Kidney epithelial cell (primary cell): ENCODE data around the gene ASB2. TPM values are rescaled to one million over a fixed set of nuclear protein-coding genes. Genes with fewer than 3 reads are reported as not detected.
A peak's percentile ranks its signal among the peaks of the same experiment; 100 is the strongest.

ENCODE experiments used
- DNase-seq: peaks from one replicate; pipeline ENCODE4 v3.0.0-alpha.2; 2010; ENCODE audit warnings: low read depth
- H3K27me3 ChIP-seq: 2 replicates; pipeline ENCODE4 v1.6.0; 2011; ENCODE audit warnings: low read length; ENCODE audit not compliant: control insufficient read depth, insufficient read depth
- H3K36me3 ChIP-seq: 2 replicates; pipeline ENCODE4 v1.5.1; 2011; ENCODE audit warnings: low read length; ENCODE audit not compliant: control insufficient read depth, insufficient read depth
- H3K4me3 ChIP-seq: 2 replicates; pipeline ENCODE4 v1.5.1; 2011; ENCODE audit warnings: low read depth, mild to moderate bottlenecking, control low read depth, low read length
- total RNA-seq: library from RNA; depleted of rRNA; stranded (reverse); fragments of >200 nt; gene quantifications from 2 replicates; pipeline ENCODE4 v1.2.3, GENCODE V29; 2015
- TF ChIP-seq, protein P1 (sequence below): IDR thresholded peaks from 2 replicates; pipeline ENCODE4 v1.5.1; 2011; ENCODE audit warnings: mild to moderate bottlenecking, moderate library complexity, low read length, control low read depth, inconsistent platforms; ENCODE audit not compliant: insufficient read depth, poor library complexity, severe bottlenecking

Gene ASB2
- total RNA-seq, 1 donor from 2014 or later, result 7.4 TPM

DNA sequence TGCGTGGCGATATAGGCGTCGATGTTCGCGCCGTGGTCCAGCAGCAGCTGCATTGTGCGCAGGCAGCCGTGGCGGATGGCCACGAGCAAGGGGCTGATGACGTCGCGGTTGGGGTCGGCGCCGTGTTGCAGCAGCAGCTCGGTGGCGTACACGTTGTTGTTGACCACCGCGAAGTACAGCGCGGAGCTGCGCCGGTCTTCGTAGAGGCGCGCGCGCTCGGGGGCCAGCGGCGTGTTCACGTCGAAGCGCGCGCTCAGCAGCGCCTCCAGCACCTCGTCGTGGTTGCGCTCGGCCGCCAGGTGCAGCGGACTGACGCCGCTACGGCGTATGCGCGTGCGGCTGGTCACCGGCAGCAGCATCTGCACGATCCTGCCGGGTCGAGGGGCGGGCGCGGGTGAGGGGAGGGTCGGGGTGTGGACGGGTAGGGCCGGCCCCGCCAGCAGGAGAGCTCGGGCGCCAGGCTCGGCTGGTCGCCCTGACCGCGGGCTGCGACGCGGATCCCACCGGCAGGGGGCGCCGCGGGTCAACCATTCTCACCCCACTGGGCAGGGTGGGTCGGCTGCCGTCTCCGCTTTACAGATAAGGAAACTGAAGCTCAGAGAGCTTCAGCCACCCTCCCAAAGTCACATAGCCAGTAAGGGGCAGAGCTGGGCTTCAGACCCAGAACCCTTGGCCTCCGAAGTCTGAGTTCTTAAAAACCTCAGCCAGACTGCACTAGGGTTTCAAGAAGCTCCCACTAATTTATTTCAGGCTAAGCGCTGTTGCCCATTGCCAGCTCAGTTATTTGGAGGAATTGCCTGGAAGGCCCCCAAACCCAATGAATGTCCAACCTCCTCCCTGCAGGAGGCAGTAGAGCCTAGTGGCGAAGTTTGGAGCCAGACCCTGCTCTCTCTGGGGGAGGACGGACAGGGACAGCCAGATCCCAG lies 36.8 kb downstream of the ASB2 start:
- no peak for DNase-seq
- Histone ChIP-seq H3K27me3 (peaks cover 26% of the 10 kb centered on the region), H3K4me3 (peak overlapping the region; percentile 5), H3K36me3 (no peaks in the 10 kb centered on the region)
- TF ChIP-seq, protein P1, sequence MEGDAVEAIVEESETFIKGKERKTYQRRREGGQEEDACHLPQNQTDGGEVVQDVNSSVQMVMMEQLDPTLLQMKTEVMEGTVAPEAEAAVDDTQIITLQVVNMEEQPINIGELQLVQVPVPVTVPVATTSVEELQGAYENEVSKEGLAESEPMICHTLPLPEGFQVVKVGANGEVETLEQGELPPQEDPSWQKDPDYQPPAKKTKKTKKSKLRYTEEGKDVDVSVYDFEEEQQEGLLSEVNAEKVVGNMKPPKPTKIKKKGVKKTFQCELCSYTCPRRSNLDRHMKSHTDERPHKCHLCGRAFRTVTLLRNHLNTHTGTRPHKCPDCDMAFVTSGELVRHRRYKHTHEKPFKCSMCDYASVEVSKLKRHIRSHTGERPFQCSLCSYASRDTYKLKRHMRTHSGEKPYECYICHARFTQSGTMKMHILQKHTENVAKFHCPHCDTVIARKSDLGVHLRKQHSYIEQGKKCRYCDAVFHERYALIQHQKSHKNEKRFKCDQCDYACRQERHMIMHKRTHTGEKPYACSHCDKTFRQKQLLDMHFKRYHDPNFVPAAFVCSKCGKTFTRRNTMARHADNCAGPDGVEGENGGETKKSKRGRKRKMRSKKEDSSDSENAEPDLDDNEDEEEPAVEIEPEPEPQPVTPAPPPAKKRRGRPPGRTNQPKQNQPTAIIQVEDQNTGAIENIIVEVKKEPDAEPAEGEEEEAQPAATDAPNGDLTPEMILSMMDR, result peak; percentile 65

DNA sequence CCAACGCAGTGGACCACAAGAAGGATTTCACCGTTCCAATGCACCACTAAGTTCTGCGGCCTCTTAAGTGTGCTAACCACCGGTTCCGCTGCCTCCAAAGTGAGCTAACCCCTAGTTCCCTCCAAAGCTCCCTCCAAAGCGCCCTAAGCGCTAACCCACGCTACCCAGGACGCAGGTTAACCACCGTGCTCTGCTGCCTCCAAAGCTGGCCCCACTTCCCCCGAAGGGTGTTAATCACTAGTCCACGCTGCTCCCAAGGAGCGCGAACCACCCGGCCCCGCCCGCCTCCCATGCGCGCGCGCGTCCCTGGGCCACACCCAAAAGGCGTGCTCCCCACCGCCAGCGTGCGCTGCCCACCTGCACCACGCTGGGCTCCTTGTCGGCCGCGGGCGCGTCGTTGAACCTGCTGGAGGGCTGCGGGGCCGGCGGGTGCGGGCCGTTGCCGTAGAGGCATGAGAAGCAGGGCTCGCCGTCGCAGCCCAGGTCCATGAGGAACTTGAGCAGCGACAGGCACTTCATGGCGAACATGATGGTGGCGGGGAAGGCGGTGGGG lies 37.5 kb downstream of the ASB2 start:
- Histone ChIP-seq H3K36me3 (no peaks in the 10 kb centered on the region), H3K27me3 (peaks cover 29% of the 10 kb centered on the region), H3K4me3 (no peak overlapping the region)
- no peak for DNase-seq
- TF ChIP-seq, protein P1, result no peak

DNA sequence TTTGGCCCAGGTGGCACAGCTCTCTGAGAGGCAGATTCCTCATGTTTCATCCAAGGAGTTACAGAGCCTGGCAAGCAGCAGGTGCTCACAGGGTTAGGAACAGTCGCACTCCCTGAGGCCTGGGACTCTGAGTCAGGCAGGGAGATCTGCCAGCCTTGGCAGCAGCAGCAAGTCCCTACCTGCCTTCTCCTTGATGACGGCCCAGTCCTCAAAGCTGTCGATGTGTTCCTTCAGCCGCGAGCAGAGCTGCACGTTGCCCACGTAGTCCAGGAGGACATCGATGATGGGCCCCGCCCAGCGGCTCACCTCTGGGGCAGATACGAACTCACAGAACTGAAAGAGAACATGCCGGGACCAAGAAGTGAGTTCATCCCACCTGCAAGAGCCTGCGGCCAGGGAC lies 38.9 kb downstream of the ASB2 start:
- Histone ChIP-seq H3K27me3 (peaks cover 30% of the 10 kb centered on the region), H3K36me3 (no peaks in the 10 kb centered on the region), H3K4me3 (no peak overlapping the region)
- TF ChIP-seq, protein P1, result no peak
- no peak for DNase-seq

DNA sequence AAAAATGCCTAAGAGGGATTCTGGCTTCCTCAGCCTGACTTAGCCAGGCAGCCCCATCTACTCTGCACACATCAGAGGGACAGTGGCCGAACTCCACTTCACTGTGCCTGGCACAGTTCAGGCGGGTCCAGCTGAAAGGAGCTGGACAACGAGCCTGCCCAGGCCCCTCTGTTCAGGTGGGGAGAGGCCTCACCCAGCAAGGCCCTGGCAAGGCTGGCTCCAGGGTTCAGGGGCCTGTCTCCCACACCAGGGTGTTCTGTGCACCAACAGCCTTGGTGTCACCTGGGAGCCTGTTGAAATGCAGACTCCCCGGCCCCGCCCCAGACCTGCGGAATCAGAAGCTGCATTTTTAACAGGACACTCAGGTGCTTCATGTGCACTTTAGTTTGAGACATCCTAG lies 39.4 kb downstream of the ASB2 start:
- TF ChIP-seq, protein P1, result no peak
- Histone ChIP-seq H3K36me3 (no peaks in the 10 kb centered on the region), H3K27me3 (peaks cover 30% of the 10 kb centered on the region), H3K4me3 (no peak overlapping the region)
- no peak for DNase-seq

DNA sequence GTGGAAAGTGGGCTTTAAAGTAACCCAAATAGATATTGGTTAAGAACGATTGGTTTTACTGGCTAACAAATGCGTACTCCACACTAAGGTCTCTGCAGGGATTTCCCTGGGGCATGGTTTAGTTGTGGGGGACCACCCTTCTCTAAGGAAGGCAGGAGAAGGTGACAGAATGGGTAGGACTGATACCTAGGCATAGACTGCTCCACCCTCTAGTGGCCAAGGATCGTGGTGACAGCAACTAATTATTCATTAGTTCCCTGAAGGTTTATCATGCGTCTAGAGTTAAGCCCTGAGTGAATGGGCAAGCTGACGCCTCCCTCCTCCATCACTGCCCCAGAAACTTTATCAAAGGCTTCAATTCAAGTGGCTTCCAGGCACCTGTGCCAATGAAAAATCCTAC lies 40.1 kb downstream of the ASB2 start:
- no peak overlapping the region for H3K4me3 ChIP-seq
- no peak for DNase-seq
- TF ChIP-seq, protein P1, result peak; percentile 53

More for the DNA sequence above, 40.1 kb downstream of the ASB2 start:
- H3K27me3 ChIP-seq, result peaks cover 30% of the 10 kb centered on the region
- H3K36me3 ChIP-seq, result no peaks in the 10 kb centered on the region
